ENCODE measurements around the gene HOXB5.

DNA sequence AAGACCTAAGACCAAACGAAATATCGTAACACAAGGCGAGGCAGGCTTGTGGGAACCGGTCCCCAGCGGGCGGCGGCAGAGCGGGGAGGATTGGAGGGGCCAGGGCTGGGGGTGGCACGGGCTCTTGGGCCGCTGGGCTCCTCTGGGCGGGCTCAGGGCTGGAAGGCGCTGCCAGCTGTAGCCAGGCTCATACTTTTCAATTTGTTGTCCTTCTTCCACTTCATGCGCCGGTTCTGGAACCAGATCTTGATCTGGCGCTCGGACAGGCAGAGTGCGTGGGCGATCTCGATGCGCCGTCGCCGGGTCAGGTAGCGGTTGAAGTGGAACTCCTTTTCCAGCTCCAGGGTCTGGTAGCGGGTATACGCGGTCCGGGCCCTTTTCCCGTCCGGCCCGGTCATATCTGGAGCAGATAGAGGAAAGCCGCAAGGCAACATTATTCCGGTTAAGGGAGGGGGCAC, 1.5 kb downstream of the HOXB5 start:
- TF ChIP-seq, protein P1, sequence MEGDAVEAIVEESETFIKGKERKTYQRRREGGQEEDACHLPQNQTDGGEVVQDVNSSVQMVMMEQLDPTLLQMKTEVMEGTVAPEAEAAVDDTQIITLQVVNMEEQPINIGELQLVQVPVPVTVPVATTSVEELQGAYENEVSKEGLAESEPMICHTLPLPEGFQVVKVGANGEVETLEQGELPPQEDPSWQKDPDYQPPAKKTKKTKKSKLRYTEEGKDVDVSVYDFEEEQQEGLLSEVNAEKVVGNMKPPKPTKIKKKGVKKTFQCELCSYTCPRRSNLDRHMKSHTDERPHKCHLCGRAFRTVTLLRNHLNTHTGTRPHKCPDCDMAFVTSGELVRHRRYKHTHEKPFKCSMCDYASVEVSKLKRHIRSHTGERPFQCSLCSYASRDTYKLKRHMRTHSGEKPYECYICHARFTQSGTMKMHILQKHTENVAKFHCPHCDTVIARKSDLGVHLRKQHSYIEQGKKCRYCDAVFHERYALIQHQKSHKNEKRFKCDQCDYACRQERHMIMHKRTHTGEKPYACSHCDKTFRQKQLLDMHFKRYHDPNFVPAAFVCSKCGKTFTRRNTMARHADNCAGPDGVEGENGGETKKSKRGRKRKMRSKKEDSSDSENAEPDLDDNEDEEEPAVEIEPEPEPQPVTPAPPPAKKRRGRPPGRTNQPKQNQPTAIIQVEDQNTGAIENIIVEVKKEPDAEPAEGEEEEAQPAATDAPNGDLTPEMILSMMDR (IDR thresholded peaks at IDR 0.05; ENCODE audit: borderline replicate concordance, extremely low read depth, low read length, poor library complexity, severe bottlenecking) = no peak
- no peak for TF ChIP-seq EZH2 (IDR thresholded peaks at IDR 0.05; ENCODE audit: borderline replicate concordance, low read depth, low read length, severe bottlenecking)

Data from DND-41 (cell line).